K562 (cell line): Measurements from ENCODE around the gene ORAI3. TPM values are rescaled to one million over a fixed set of nuclear protein-coding genes. Genes with fewer than 3 reads are reported as not detected.
A peak's percentile ranks its signal among the peaks of the same experiment; 100 is the strongest.

Experiments
- ARID2 ChIP-seq: fragments of 450-650 bp; IDR thresholded peaks from 2 replicates; pipeline ENCODE4 v1.6.1; 2017; ENCODE audit warnings: antibody characterized with exemption, mild to moderate bottlenecking
- BACH1 ChIP-seq: fragments of 200-800 bp; sonication (Bioruptor generic); IDR thresholded peaks from 2 replicates; pipeline ENCODE4 v1.6.1; 2016; ENCODE audit warnings: missing genetic modification characterization, missing compliant biosample characterization
- ESRRB ChIP-seq: fragments of 250-450 bp; sonication (Bioruptor Pico); IDR thresholded peaks from 2 replicates; pipeline ENCODE4 v1.5.0; 2020; ENCODE audit warnings: mild to moderate bottlenecking, moderate library complexity, borderline replicate concordance
- EZH2 ChIP-seq: IDR thresholded peaks from 2 replicates; pipeline ENCODE4 v1.6.1; 2012; ENCODE audit warnings: low read depth, mild to moderate bottlenecking, inconsistent platforms, low read length, borderline replicate concordance
- HNRNPLL ChIP-seq: fragments of 200-400 bp; formaldehyde crosslinking; IDR thresholded peaks from 2 replicates; pipeline ENCODE4 v1.6.1; 2017; ENCODE audit warnings: low read length, low read depth, mild to moderate bottlenecking; ENCODE audit not compliant: poor library complexity, severe bottlenecking
- KDM4B ChIP-seq, 2 experiments: fragments of 450-650 bp in 1 of 2; sonication (generic) in 1 of 2; IDR thresholded peaks; 2 replicates each; pipeline ENCODE4 v1.6.1; 2016 to 2017; ENCODE audit warnings: borderline replicate concordance in 2 of 2, antibody characterized with exemption in 1 of 2, low read depth in 1 of 2, mild to moderate bottlenecking in 1 of 2
- NCOA6 ChIP-seq: fragments of 450-650 bp; IDR thresholded peaks from 2 replicates; pipeline ENCODE4 v1.6.1; 2017; ENCODE audit warnings: mild to moderate bottlenecking
- NFXL1 ChIP-seq: fragments of 450-650 bp; formaldehyde crosslinking; IDR thresholded peaks from 2 replicates; pipeline ENCODE4 v1.4.0; 2021; ENCODE audit warnings: mild to moderate bottlenecking
- SETDB1 ChIP-seq: IDR thresholded peaks from one replicate; pipeline ENCODE4 v1.6.1; 2012; ENCODE audit warnings: low read length, control low read depth, inconsistent platforms
- THRB ChIP-seq: fragments of 450-650 bp; formaldehyde crosslinking; conservative IDR thresholded peaks from 2 replicates; pipeline ENCODE4 v1.4.0; 2022; ENCODE audit warnings: mild to moderate bottlenecking, missing genetic modification characterization
- TRIM24 ChIP-seq, 2 experiments: fragments of 450-650 bp; IDR thresholded peaks; 2 replicates each; pipeline ENCODE4 v1.6.1; 2016
- ZNF175 ChIP-seq: fragments of 200-800 bp; sonication (Bioruptor generic); IDR thresholded peaks from 2 replicates; pipeline ENCODE4 v1.6.1; 2016; ENCODE audit warnings: low read depth, mild to moderate bottlenecking, missing genetic modification characterization, missing compliant biosample characterization
- ZNF668 ChIP-seq: fragments of 250-450 bp; sonication (Bioruptor Pico); IDR thresholded peaks from 2 replicates; pipeline ENCODE4 v1.8.0; 2022; ENCODE audit warnings: mild to moderate bottlenecking, inconsistent platforms
- ZNF778 ChIP-seq: fragments of 450-650 bp; formaldehyde crosslinking; IDR thresholded peaks from 2 replicates; pipeline ENCODE4 v1.4.0; 2020; ENCODE audit warnings: mild to moderate bottlenecking, moderate library complexity
- polyA plus RNA-seq, 8 experiments: library from polyadenylated mRNA; depleted of rRNA in 4 of 8; stranded (reverse) in 5 of 8; unstranded in 3 of 8; fragments of >200 nt; fragmentation: Nextera tagmentation in 2 of 8; fragmentation: Illumina TruSeq in 1 of 8; extraction: Ambion mirVana in 2 of 8; extraction: Trizol in 1 of 8; gene quantifications; 2 replicates each; pipeline versions ENCODE4 v1.2.1 to v1.2.3, GENCODE V29; 2011 to 2014; ENCODE audit warnings: inconsistent platforms in 1 of 8, missing spikeins in 1 of 8
- total RNA-seq, 7 experiments: library from RNA; depleted of rRNA in 6 of 7; stranded (reverse); fragments of >200 nt in 6 of 7; fragmentation: Illumina TruSeq in 2 of 7; extraction: Trizol in 2 of 7; gene quantifications; 2 replicates each; pipeline versions ENCODE4 v1.2.1 to v1.2.3, GENCODE V29; 2011 to 2021; ENCODE audit warnings: low replicate concordance in 1 of 7
- TF ChIP-seq, protein P1 (sequence below): fragments of 450-650 bp; IDR thresholded peaks from 2 replicates; pipeline ENCODE4 v1.6.1; 2014; ENCODE audit warnings: low read depth, mild to moderate bottlenecking, moderate library complexity, borderline replicate concordance
- TF ChIP-seq, protein P2 (sequence below): fragments of 450-650 bp; IDR thresholded peaks from 2 replicates; pipeline ENCODE4 v1.6.1; 2018; ENCODE audit warnings: mild to moderate bottlenecking, low read depth; ENCODE audit not compliant: partially characterized antibody
- TF ChIP-seq, protein P3 (sequence below): IDR thresholded peaks from 3 replicates; pipeline ENCODE4 v1.6.1; 2011; ENCODE audit warnings: borderline replicate concordance, mild to moderate bottlenecking, moderate library complexity; ENCODE audit not compliant: insufficient read length; ENCODE audit errors: extremely low read depth

The ORAI3 gene
- total and polyA plus RNA-seq, 9 of the 15 experiments (the other 6 are each of a cell fraction or from before 2014, with no cell fraction given), result 4.9 to 23.3 (median 14.1) TPM

DNA sequence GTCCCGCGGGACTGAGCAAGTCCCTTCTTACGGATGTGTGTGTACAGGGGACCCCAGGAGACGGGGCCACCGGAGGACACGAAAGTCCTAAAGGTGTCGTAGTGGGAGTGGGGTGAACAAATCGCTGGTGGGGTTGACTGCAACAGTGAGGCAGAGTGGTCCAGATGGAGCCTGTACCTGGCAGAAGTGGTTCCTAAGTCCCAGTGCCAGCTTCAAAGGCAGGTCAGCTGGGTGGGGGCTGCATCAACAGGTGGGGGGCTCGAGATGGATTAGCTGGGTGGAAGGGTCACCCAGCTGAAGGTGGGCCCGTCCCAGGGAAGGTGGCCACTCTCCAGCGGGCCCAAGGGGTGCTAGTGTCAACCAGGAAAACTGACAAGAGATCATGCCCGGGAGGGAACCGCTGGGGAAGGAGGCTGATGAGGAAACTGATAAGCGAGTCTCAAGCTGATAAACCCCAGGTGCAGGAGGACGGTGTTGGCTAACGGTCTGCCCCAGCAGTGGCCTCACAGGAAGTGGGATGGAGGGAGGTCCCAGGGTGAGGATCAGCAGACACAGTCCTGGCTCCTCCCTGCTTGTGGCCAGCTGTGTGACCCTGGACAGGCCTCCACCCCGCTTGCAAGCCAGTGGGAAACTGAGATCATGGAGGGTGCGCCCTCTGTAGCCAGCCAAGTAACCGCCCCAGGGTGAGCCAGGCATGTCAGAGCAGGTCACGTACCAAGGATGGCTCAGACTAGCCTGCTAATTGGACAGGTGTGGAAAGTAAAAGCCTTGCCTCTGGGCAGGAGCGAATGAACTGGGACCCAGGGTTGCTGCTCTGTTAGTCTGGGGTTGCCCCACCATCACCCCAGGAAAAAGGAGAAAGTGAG lies 1.0 kb downstream of the ORAI3 start (continued):
- TF ChIP-seq, protein P1, sequence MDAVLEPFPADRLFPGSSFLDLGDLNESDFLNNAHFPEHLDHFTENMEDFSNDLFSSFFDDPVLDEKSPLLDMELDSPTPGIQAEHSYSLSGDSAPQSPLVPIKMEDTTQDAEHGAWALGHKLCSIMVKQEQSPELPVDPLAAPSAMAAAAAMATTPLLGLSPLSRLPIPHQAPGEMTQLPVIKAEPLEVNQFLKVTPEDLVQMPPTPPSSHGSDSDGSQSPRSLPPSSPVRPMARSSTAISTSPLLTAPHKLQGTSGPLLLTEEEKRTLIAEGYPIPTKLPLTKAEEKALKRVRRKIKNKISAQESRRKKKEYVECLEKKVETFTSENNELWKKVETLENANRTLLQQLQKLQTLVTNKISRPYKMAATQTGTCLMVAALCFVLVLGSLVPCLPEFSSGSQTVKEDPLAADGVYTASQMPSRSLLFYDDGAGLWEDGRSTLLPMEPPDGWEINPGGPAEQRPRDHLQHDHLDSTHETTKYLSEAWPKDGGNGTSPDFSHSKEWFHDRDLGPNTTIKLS, result no peak
- TF ChIP-seq BACH1 (no peak), KDM4B (IDR thresholded peaks at IDR 0.05; ENCODE audit: borderline replicate concordance in 2 of 2, low read depth in 1 of 2) (no peak), NCOA6 (no peak), HNRNPLL (no peak), SETDB1 (no peak), ESRRB (CRISPR knock-in tag) (no peak), NFXL1 (CRISPR knock-in tag) (no peak), TRIM24 (IDR thresholded peaks at IDR 0.05) (peak; percentile 14 to 69; a peak in 3 of 4 replicates), ZNF668 (CRISPR knock-in tag) (no peak), THRB (CRISPR knock-in tag) (no peak), ARID2 (no peak), ZNF778 (CRISPR knock-in tag) (no peak), ZNF175 (CRISPR knock-in tag) (0 out of 2 replicates have a peak, but pooled peaks have one; percentile 28), EZH2 (no peak)
- TF ChIP-seq, protein P2, sequence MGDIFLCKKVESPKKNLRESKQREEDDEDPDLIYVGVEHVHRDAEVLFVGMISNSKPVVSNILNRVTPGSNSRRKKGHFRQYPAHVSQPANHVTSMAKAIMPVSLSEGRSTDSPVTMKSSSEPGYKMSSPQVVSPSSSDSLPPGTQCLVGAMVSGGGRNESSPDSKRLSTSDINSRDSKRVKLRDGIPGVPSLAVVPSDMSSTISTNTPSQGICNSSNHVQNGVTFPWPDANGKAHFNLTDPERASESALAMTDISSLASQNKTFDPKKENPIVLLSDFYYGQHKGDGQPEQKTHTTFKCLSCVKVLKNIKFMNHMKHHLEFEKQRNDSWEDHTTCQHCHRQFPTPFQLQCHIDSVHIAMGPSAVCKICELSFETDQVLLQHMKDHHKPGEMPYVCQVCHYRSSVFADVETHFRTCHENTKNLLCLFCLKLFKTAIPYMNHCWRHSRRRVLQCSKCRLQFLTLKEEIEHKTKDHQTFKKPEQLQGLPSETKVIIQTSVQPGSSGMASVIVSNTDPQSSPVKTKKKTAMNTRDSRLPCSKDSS, result no peak
- TF ChIP-seq, protein P3, sequence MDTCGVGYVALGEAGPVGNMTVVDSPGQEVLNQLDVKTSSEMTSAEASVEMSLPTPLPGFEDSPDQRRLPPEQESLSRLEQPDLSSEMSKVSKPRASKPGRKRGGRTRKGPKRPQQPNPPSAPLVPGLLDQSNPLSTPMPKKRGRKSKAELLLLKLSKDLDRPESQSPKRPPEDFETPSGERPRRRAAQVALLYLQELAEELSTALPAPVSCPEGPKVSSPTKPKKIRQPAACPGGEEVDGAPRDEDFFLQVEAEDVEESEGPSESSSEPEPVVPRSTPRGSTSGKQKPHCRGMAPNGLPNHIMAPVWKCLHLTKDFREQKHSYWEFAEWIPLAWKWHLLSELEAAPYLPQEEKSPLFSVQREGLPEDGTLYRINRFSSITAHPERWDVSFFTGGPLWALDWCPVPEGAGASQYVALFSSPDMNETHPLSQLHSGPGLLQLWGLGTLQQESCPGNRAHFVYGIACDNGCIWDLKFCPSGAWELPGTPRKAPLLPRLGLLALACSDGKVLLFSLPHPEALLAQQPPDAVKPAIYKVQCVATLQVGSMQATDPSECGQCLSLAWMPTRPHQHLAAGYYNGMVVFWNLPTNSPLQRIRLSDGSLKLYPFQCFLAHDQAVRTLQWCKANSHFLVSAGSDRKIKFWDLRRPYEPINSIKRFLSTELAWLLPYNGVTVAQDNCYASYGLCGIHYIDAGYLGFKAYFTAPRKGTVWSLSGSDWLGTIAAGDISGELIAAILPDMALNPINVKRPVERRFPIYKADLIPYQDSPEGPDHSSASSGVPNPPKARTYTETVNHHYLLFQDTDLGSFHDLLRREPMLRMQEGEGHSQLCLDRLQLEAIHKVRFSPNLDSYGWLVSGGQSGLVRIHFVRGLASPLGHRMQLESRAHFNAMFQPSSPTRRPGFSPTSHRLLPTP, result no peak
